ENCODE measurements around the gene PLCL2.

PLCL2 gene

GRCh38 chr3:16993227-16993626, 108.5 kb downstream of the PLCL2 start:
- TF ChIP-seq CTCF (IDR thresholded peaks at IDR 0.05; ENCODE audit: control insufficient read depth, extremely low read depth, insufficient read depth) = no peak
- H3K4me3 ChIP-seq (ENCODE audit: low read depth, low read length) = no peak overlapping the region
- DNase-seq (ENCODE audit: low read depth) = no peak

- H3K4me3 ChIP-seq (ENCODE audit: low read depth, low read length) = no peak overlapping the region
- TF ChIP-seq CTCF (IDR thresholded peaks at IDR 0.05; ENCODE audit: control insufficient read depth, extremely low read depth, insufficient read depth) = no peak
- peak; percentile 70 for DNase-seq (ENCODE audit: low read depth)
Observed at GRCh38 chr3:16994854-16995525, 110.2 kb downstream of the PLCL2 start.

- no peak for TF ChIP-seq CTCF (IDR thresholded peaks at IDR 0.05; ENCODE audit: control insufficient read depth, extremely low read depth, insufficient read depth)
- DNase-seq (ENCODE audit: low read depth) = no peak
Observed at GRCh38 chr3:16995601-16996000, 110.8 kb downstream of the PLCL2 start.

GRCh38 chr3:16998236-16998923, 113.6 kb downstream of the PLCL2 start:
- no peak for TF ChIP-seq CTCF (IDR thresholded peaks at IDR 0.05; ENCODE audit: control insufficient read depth, extremely low read depth, insufficient read depth)
- H3K4me3 ChIP-seq (ENCODE audit: low read depth, low read length) = no peak overlapping the region
- peak; percentile 31 for DNase-seq (ENCODE audit: low read depth)

More at GRCh38 chr3:16995601-16996000, 110.8 kb downstream of the PLCL2 start:
- no peak overlapping the region for H3K4me3 ChIP-seq (ENCODE audit: low read depth, low read length)

- no peak overlapping the region for H3K4me3 ChIP-seq (ENCODE audit: low read depth, low read length)
- no peak for TF ChIP-seq CTCF (IDR thresholded peaks at IDR 0.05; ENCODE audit: control insufficient read depth, extremely low read depth, insufficient read depth)
- no peak for DNase-seq (ENCODE audit: low read depth)
Observed at GRCh38 chr3:16999161-16999560, 114.4 kb downstream of the PLCL2 start.

- H3K4me3 ChIP-seq (ENCODE audit: low read depth, low read length) = no peak overlapping the region
- no peak for TF ChIP-seq CTCF (IDR thresholded peaks at IDR 0.05; ENCODE audit: control insufficient read depth, extremely low read depth, insufficient read depth)
- DNase-seq (ENCODE audit: low read depth) = no peak
Observed at GRCh38 chr3:16999871-17000270, 115.1 kb downstream of the PLCL2 start.
